ENCODE data around the gene METTL15. TPM values are rescaled to one million over a fixed set of nuclear protein-coding genes. Genes with fewer than 3 reads are reported as not detected.

Gene METTL15
- total RNA-seq, 1 experiment from 2014 or later = 12.4 TPM

GRCh38 chr11:28137366-28137765 lies 29.2 kb downstream of the METTL15 start:
- H3K9me3 ChIP-seq (ENCODE audit: low read length) = 0 out of 2 replicates have a peak, but pooled peaks cover 7% of the 10 kb centered on the region
- BruUV-seq (replicated peaks) = no TSS peak
- H3K27me3 ChIP-seq (ENCODE audit: low read length) = no peaks in the 10 kb centered on the region
- intact Hi-C loops (cut with micrococcal nuclease) = no loop called here
- H3F3A ChIP-seq (ENCODE audit: low read length, unreplicated experiment) = no peaks in the 10 kb centered on the region
- no peak overlapping the region for H2AFZ ChIP-seq (ENCODE audit: low read length)
- ChIA-PET CTCF (no interaction called here), POLR2A (ENCODE audit: unreplicated experiment) (no interaction called here)
- H3K27ac ChIP-seq (ENCODE audit: low read length) = no peak overlapping the region
- H3K4me3 ChIP-seq (ENCODE audit: low read length) = no peak overlapping the region
- DNase-seq = no peak
- no peaks in the 10 kb centered on the region for H3K9me2 ChIP-seq (replicated peaks; ENCODE audit: low read length)
- no peak for ATAC-seq
- H4K20me1 ChIP-seq (ENCODE audit: low read length) = no peaks in the 10 kb centered on the region
- H3K79me2 ChIP-seq (ENCODE audit: low read length) = no peaks in the 10 kb centered on the region
- H3K36me3 ChIP-seq (ENCODE audit: low read depth, low read length) = peaks cover 51% of the 10 kb centered on the region
- H3K4me2 ChIP-seq (ENCODE audit: low read length) = no peak overlapping the region
- TF ChIP-seq EZH2 (IDR thresholded peaks at IDR 0.05; ENCODE audit: low read length, unreplicated experiment) (no peak), EZH2phosphoT487 (IDR thresholded peaks at IDR 0.05; ENCODE audit: borderline replicate concordance, low read length) (no peak), CTCF (conservative IDR thresholded peaks at IDR 0.05; ENCODE audit: low read depth, low read length) (no peak)
- peaks cover 12% of the 10 kb centered on the region for H3K4me1 ChIP-seq (ENCODE audit: insufficient read depth, low read length)
- H3K9ac ChIP-seq (ENCODE audit: low read length) = no peak overlapping the region

GRCh38 chr11:28137832-28138231 lies 29.6 kb downstream of the METTL15 start:
- DNase-seq (no peak), ATAC-seq (no peak)
- no peak for TF ChIP-seq EZH2phosphoT487 (IDR thresholded peaks at IDR 0.05; ENCODE audit: borderline replicate concordance, low read length)
- TF ChIP-seq CTCF (conservative IDR thresholded peaks at IDR 0.05; ENCODE audit: low read depth, low read length) = no peak
- TF ChIP-seq EZH2 (IDR thresholded peaks at IDR 0.05; ENCODE audit: low read length, unreplicated experiment) = no peak
- Histone ChIP-seq H3K9me2 (replicated peaks; ENCODE audit: low read length) (no peaks in the 10 kb centered on the region), H3F3A (ENCODE audit: low read length, unreplicated experiment) (no peaks in the 10 kb centered on the region), H2AFZ (ENCODE audit: low read length) (no peak overlapping the region), H3K9ac (ENCODE audit: low read length) (no peak overlapping the region), H3K27me3 (ENCODE audit: low read length) (no peaks in the 10 kb centered on the region), H3K4me2 (ENCODE audit: low read length) (no peak overlapping the region), H3K36me3 (ENCODE audit: low read depth, low read length) (peaks cover 51% of the 10 kb centered on the region), H3K27ac (ENCODE audit: low read length) (no peak overlapping the region), H3K9me3 (ENCODE audit: low read length) (0 out of 2 replicates have a peak, but pooled peaks cover 7% of the 10 kb centered on the region), H3K4me1 (ENCODE audit: insufficient read depth, low read length) (peaks cover 12% of the 10 kb centered on the region), H3K4me3 (ENCODE audit: low read length) (no peak overlapping the region), H4K20me1 (ENCODE audit: low read length) (no peaks in the 10 kb centered on the region), H3K79me2 (ENCODE audit: low read length) (no peaks in the 10 kb centered on the region)
- intact Hi-C loops (cut with micrococcal nuclease) = no loop called here
- ChIA-PET POLR2A (ENCODE audit: unreplicated experiment) (no interaction called here), CTCF (no interaction called here)
- BruUV-seq (replicated peaks) = no TSS peak

- intact Hi-C loops (cut with micrococcal nuclease) = no loop called here
- Histone ChIP-seq H3K9me2 (replicated peaks; ENCODE audit: low read length) (no peaks in the 10 kb centered on the region), H3K4me3 (ENCODE audit: low read length) (no peak overlapping the region), H2AFZ (ENCODE audit: low read length) (no peak overlapping the region), H3K4me2 (ENCODE audit: low read length) (no peak overlapping the region), H3F3A (ENCODE audit: low read length, unreplicated experiment) (no peaks in the 10 kb centered on the region), H3K9ac (ENCODE audit: low read length) (no peak overlapping the region), H3K36me3 (ENCODE audit: low read depth, low read length) (peaks cover 38% of the 10 kb centered on the region; the same call in 1 of the 2 replicates), H3K9me3 (ENCODE audit: low read length) (0 out of 2 replicates have a peak, but pooled peaks cover 7% of the 10 kb centered on the region), H3K4me1 (ENCODE audit: insufficient read depth, low read length) (peaks cover 12% of the 10 kb centered on the region), H3K79me2 (ENCODE audit: low read length) (no peaks in the 10 kb centered on the region), H3K27me3 (ENCODE audit: low read length) (no peaks in the 10 kb centered on the region), H4K20me1 (ENCODE audit: low read length) (no peaks in the 10 kb centered on the region), H3K27ac (ENCODE audit: low read length) (no peak overlapping the region)
- no peak for DNase-seq
- POLR2A ChIA-PET (ENCODE audit: unreplicated experiment) = no interaction called here
- no TSS peak for BruUV-seq (replicated peaks)
- no peak for ATAC-seq
- TF ChIP-seq EZH2phosphoT487 (IDR thresholded peaks at IDR 0.05; ENCODE audit: borderline replicate concordance, low read length) = no peak
- TF ChIP-seq CTCF (conservative IDR thresholded peaks at IDR 0.05; ENCODE audit: low read depth, low read length) = no peak
- no peak for TF ChIP-seq EZH2 (IDR thresholded peaks at IDR 0.05; ENCODE audit: low read length, unreplicated experiment)
- CTCF ChIA-PET = no interaction called here
These were observed 31.7 kb downstream of the METTL15 start for GRCh38 chr11:28139841-28140415.
